ENCODE results near the gene CD48.
"Not testable (repeated sequence)": the region's sequence is repeated elsewhere in the genome, so short reads cannot be mapped to it uniquely, and the experiment has no call there.

CD48 gene

DNA sequence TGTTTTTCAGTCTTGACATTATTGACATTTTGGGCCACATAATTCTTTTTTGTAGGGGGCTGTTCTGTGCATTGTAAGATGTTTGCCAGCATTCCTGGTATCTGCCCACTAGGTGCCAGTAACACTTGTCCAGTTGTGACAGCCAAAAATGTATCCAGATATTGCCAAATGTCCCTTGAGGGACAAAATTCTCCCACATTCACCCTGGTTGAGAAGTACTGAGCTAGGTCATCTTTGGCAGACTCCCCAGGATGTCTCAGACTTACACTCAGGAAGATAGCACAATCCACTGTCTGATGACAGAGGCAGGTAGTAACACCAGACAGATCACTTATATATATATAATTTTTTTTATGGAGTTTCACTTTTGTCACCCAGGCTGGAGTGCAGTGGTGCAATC, 5.9 kb downstream of the CD48 start:
- Histone ChIP-seq H3K9me2 (replicated peaks; ENCODE audit: low read depth, low read length) (no peaks in the 10 kb centered on the region), H3K4me2 (ENCODE audit: low read depth, low read length, poor library complexity, severe bottlenecking) (peak overlapping the region; percentile 26), H3F3A (ENCODE audit: low read depth) (0 out of 2 replicates have a peak, but pooled peaks cover 4% of the 10 kb centered on the region), H3K36me3 (ENCODE audit: insufficient read depth, low read length) (no peaks in the 10 kb centered on the region), H3K9me3 (ENCODE audit: insufficient read depth, low read depth, low read length) (no peaks in the 10 kb centered on the region), H4K20me1 (ENCODE audit: insufficient read depth, low read length, poor library complexity, severe bottlenecking) (no peaks in the 10 kb centered on the region), H3K4me3 (ENCODE audit: low read length, poor library complexity, severe bottlenecking) (no peak overlapping the region), H3K4me1 (ENCODE audit: insufficient read depth, low read length, poor library complexity, severe bottlenecking) (peaks cover 60% of the 10 kb centered on the region), H3K9ac (ENCODE audit: low read depth, low read length, poor library complexity, severe bottlenecking) (no peak overlapping the region), H3K79me2 (ENCODE audit: insufficient read depth, low read length) (peaks cover 85% of the 10 kb centered on the region), H2AFZ (ENCODE audit: low read length) (no peak overlapping the region), H3K27me3 (ENCODE audit: insufficient read depth, low read length, poor library complexity, severe bottlenecking) (no peaks in the 10 kb centered on the region)
- TF ChIP-seq EZH2phosphoT487 (IDR thresholded peaks at IDR 0.05; ENCODE audit: borderline replicate concordance) (no peak), CTCF (conservative IDR thresholded peaks at IDR 0.05; ENCODE audit: low read length) (peak; percentile 37; the same call in 1 of the 2 replicates)

GRCh38 chr1:160705212-160705621, 6.4 kb downstream of the CD48 start:
- not testable (repeated sequence) for H2AFZ ChIP-seq (ENCODE audit: low read length); H3K9me2 ChIP-seq (replicated peaks; ENCODE audit: low read depth, low read length); H3K4me3 ChIP-seq (ENCODE audit: low read length, poor library complexity, severe bottlenecking); H3K27me3 ChIP-seq (ENCODE audit: insufficient read depth, low read length, poor library complexity, severe bottlenecking); H3K36me3 ChIP-seq (ENCODE audit: insufficient read depth, low read length); H3K9ac ChIP-seq (ENCODE audit: low read depth, low read length, poor library complexity, severe bottlenecking); H3K9me3 ChIP-seq (ENCODE audit: insufficient read depth, low read depth, low read length); H3F3A ChIP-seq (ENCODE audit: low read depth); H4K20me1 ChIP-seq (ENCODE audit: insufficient read depth, low read length, poor library complexity, severe bottlenecking)
- Histone ChIP-seq H3K4me2 (ENCODE audit: low read depth, low read length, poor library complexity, severe bottlenecking) (peak overlapping the region; percentile 26), H3K4me1 (ENCODE audit: insufficient read depth, low read length, poor library complexity, severe bottlenecking) (peaks cover 55% of the 10 kb centered on the region), H3K79me2 (ENCODE audit: insufficient read depth, low read length) (peaks cover 80% of the 10 kb centered on the region)

GRCh38 chr1:160704250-160704649, 7.4 kb downstream of the CD48 start:
- Histone ChIP-seq H3K9me3 (ENCODE audit: insufficient read depth, low read depth, low read length) (no peaks in the 10 kb centered on the region), H3K36me3 (ENCODE audit: insufficient read depth, low read length) (no peaks in the 10 kb centered on the region), H3K4me3 (ENCODE audit: low read length, poor library complexity, severe bottlenecking) (no peak overlapping the region), H3K9me2 (replicated peaks; ENCODE audit: low read depth, low read length) (no peaks in the 10 kb centered on the region), H3F3A (ENCODE audit: low read depth) (0 out of 2 replicates have a peak, but pooled peaks cover 3% of the 10 kb centered on the region), H3K4me2 (ENCODE audit: low read depth, low read length, poor library complexity, severe bottlenecking) (peak overlapping the region; percentile 21), H3K27me3 (ENCODE audit: insufficient read depth, low read length, poor library complexity, severe bottlenecking) (no peaks in the 10 kb centered on the region), H3K4me1 (ENCODE audit: insufficient read depth, low read length, poor library complexity, severe bottlenecking) (peaks cover 45% of the 10 kb centered on the region), H4K20me1 (ENCODE audit: insufficient read depth, low read length, poor library complexity, severe bottlenecking) (no peaks in the 10 kb centered on the region), H2AFZ (ENCODE audit: low read length) (no peak overlapping the region), H3K79me2 (ENCODE audit: insufficient read depth, low read length) (peaks cover 71% of the 10 kb centered on the region), H3K9ac (ENCODE audit: low read depth, low read length, poor library complexity, severe bottlenecking) (no peak overlapping the region)
- TF ChIP-seq EZH2phosphoT487 (IDR thresholded peaks at IDR 0.05; ENCODE audit: borderline replicate concordance) (no peak), CTCF (conservative IDR thresholded peaks at IDR 0.05; ENCODE audit: low read length) (no peak)

- Histone ChIP-seq H3K79me2 (ENCODE audit: insufficient read depth, low read length) (peaks cover 53% of the 10 kb centered on the region), H3K4me2 (ENCODE audit: low read depth, low read length, poor library complexity, severe bottlenecking) (no peak overlapping the region)
Observed at GRCh38 chr1:160702100-160702499, 9.5 kb downstream of the CD48 start.

More at GRCh38 chr1:160702100-160702499, 9.5 kb downstream of the CD48 start:
- Histone ChIP-seq H3K4me3 (ENCODE audit: low read length, poor library complexity, severe bottlenecking) (no peak overlapping the region), H3K27me3 (ENCODE audit: insufficient read depth, low read length, poor library complexity, severe bottlenecking) (no peaks in the 10 kb centered on the region), H3K9ac (ENCODE audit: low read depth, low read length, poor library complexity, severe bottlenecking) (no peak overlapping the region), H3K36me3 (ENCODE audit: insufficient read depth, low read length) (no peaks in the 10 kb centered on the region), H3K9me2 (replicated peaks; ENCODE audit: low read depth, low read length) (no peaks in the 10 kb centered on the region), H2AFZ (ENCODE audit: low read length) (no peak overlapping the region), H4K20me1 (ENCODE audit: insufficient read depth, low read length, poor library complexity, severe bottlenecking) (no peaks in the 10 kb centered on the region), H3F3A (ENCODE audit: low read depth) (no peaks in the 10 kb centered on the region), H3K9me3 (ENCODE audit: insufficient read depth, low read depth, low read length) (no peaks in the 10 kb centered on the region), H3K4me1 (ENCODE audit: insufficient read depth, low read length, poor library complexity, severe bottlenecking) (peaks cover 24% of the 10 kb centered on the region)
- TF ChIP-seq EZH2phosphoT487 (IDR thresholded peaks at IDR 0.05; ENCODE audit: borderline replicate concordance): no peak
- no peak for TF ChIP-seq CTCF (conservative IDR thresholded peaks at IDR 0.05; ENCODE audit: low read length)
